GM18519 (cell line): ENCODE results near the gene CYBRD1.
"Not testable (repeated sequence)": the region's sequence is repeated elsewhere in the genome, so short reads cannot be mapped to it uniquely, and the experiment has no call there.

Source experiments
- ATAC-seq: cut with Tn5 transposase; IDR thresholded peaks from one replicate; pipeline ENCODE4 v1.9.1; 2021; ENCODE audit warnings: mild to moderate bottlenecking, moderate library complexity; ENCODE audit not compliant: unreplicated experiment, low FRiP score

The CYBRD1 gene, protein sequence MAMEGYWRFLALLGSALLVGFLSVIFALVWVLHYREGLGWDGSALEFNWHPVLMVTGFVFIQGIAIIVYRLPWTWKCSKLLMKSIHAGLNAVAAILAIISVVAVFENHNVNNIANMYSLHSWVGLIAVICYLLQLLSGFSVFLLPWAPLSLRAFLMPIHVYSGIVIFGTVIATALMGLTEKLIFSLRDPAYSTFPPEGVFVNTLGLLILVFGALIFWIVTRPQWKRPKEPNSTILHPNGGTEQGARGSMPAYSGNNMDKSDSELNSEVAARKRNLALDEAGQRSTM

GRCh38 chr2:171522052-171522787 is at the start of gene CYBRD1:
TSS of gene CYBRD1 (plus strand) at chr2:171522474. CDS start at chr2:171522546, 72 bp downstream.
- peak; percentile 42 for ATAC-seq

DNA sequence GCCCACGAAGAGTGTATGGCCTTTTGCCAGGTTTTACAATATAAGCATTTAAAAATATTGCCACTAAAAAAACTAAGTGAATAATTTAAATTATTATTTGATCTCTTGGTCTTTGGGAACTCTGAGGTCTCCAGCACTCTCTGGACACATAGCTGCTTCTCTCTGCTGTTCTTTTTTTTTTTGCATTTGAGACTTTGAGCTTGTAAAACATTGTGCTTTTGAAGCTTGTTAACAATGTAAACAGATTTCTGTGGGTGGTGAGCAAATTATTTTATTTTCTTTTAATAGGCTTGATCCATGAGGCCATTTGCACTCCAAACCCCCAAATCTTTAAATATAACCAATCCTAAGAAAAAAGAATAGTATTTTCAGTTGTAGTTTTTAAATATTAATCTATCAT is 46.3 kb upstream of the CYBRD1 start:
- ATAC-seq: no peak

GRCh38 chr2:171478345-171478744 is 43.9 kb upstream of the CYBRD1 start:
- no peak for ATAC-seq

- peak; percentile 65 for ATAC-seq
These were observed 43.0 kb upstream of the CYBRD1 start for GRCh38 chr2:171479154-171479814.

GRCh38 chr2:171480908-171481307 is 41.4 kb upstream of the CYBRD1 start:
- no peak for ATAC-seq

DNA sequence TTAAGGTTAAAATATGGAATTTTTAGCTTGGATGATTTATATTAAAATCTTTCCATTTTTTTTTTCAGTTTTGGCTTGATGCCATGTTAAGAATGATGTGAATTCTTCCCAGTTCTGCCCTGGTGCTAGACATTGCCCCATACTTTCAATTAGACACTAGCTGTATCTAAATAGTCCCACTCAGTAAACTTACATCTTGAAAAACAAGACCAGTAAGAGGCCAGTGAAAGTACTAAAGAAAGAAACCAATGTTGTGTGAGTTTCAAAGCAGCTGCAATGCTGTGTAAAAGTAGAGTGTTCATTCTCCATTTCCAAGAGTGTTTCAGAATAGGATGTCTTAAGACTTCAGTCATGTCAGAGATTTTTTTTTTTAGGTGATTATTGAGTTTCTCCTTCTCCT is 40.0 kb upstream of the CYBRD1 start:
- no peak for ATAC-seq

DNA sequence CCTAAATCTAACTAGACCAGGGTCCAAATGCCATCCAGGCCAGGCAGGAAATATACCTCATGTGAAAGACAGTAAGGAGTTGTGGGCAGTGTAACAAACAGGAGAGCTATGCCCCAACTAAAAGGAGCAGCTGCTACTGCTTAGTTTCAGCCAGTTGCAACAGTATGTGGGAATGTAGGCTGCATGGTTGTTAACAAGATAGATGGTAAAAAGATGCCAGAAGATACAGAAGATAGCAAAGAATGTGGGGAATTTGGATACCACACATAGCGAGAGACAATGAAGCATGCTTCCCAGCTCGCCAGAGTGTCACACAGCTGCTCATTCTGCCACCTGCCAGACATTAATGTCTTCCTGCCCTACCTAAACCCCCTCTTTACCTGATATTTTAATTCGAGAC is 39.4 kb upstream of the CYBRD1 start:
- ATAC-seq: no peak

DNA sequence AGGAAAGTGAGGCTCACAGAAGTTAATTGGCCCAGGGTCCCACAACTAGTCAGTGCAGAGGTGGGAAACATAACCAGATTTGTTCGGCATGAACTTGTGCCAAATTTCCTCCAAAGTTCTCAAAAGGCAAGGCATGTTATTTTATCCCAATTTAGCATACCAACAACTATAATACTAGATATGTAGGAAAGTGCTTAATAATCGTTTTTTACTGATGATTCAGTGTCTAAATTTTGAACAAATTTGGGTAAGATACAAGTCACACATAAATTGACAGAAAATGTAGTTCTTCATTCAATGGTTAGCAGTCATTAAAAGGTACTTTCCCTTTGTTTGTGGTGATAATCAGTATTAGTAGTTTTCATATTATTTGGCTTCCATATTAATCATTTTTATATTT is 38.5 kb upstream of the CYBRD1 start:
- no peak for ATAC-seq

GRCh38 chr2:171485116-171485515 is 37.2 kb upstream of the CYBRD1 start:
- ATAC-seq: no peak

- ATAC-seq: no peak
These were observed 35.1 kb upstream of the CYBRD1 start for GRCh38 chr2:171487201-171487600.

DNA sequence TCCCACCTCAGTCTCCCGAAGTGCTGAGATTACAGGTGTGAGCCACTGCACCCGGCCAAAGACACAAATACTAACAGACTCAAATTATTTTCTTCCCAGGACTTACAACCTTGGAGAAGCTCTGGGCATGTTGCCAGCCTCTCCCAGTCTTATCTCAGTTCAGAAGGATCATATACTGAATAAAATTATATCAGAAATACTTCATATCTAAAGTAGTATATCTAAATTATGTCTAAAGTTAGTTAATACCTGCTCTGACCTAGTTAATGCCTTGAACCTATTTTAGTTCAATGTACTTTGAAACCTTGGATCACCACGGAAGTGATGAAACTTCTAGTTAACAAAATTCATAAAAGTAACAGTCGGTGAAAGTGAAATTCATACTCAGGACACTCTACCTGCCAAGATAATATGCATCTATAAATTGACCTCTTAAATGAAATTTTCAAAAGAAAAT is 34.4 kb upstream of the CYBRD1 start:
- no peak for ATAC-seq

- ATAC-seq: no peak
These were observed 31.7 kb upstream of the CYBRD1 start for GRCh38 chr2:171490577-171490976.

GRCh38 chr2:171491292-171491691 is 31.0 kb upstream of the CYBRD1 start:
- no peak for ATAC-seq

DNA sequence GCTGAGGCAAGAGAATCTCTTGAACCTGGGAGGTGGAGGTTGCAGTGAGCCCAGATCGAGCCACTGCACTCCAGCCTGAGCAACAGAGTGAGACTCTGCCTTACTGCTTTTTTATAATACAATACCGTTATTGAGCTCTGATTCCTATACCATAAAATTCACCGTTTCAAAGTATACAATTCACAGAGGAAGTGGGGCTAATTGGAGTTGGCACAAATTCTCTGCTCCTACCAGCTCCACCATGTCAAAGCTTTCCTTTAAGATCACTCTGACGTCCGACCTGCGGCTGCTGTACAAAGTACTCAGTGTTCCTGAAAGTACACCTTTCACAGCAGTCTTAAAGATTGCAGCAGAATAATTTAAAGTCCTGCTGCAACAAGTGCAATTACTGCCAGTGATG is 29.6 kb upstream of the CYBRD1 start:
- no peak for ATAC-seq

DNA sequence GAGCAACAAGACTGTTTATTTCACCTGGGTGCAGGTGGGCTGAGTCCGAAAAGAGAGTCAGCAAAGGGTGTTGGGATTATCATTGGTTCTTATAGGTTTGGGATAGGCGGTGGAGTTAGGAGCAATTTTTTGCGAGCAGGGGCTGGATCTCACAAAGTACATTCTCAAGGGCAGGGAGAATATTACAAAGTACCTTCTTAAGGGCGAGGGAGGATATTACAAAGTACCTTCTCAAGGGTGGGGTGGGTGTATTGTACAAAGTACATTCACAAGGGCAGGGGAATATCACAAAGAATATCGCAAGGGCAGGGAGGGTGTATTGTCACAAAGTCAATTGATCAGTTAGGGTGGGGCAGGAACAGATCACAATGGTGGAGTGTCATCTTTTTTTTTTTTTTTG is 24.6 kb upstream of the CYBRD1 start:
- not testable (repeated sequence) for ATAC-seq

DNA sequence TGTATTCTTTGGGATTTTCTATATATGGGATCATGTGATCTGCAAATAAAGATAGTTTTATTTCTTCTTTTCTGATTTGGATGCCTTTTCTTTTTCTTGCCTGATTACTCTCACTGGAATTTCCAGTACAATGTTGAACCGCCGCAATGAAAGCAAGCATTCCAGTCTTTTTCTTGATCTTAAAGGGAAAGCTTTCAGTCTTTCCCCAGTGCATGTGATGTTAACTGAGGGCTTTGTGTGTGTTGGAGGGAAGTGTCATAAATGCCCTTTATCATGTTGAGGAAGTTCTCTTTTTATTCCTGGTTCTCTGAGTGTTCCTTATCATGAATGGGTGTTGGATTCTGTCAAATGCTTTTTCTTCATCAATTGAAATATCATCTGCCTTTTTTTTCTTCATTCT is 16.9 kb upstream of the CYBRD1 start:
- no peak for ATAC-seq

DNA sequence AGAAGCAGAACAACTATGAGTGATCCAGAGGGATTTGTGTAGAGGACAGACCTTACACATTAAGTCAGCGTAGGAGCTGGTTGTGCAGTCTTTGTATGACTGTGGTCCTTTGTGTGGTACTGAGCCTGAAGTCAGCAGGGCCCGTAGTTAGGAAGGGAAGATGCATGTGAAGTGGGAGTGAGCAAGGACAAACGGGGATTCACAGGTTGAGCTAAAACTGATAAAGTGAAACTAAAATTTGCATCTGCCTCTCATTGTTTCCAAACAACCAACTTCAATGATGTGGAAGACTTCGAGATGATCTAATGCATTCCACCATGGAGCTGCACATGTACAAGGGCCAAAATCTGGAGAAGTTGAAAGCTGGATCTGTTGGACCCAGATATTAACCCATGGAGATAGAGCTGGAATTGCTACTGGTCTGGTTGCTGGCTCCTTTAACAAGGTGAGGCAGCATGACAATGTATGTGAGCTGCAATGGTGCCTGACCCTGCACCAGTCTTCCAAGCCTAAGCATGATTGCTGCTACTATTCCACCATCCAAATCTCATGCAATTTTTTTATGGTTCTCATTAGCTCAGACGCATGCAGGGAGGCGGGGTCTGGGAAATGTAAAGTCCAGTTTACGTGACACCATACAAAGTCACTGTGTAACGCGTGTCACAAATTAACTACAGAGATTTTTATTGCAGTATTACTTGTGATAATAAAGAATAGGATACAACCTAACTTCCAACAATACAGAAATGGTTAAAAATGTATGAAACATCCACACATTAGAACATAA is 12.1 kb upstream of the CYBRD1 start:
- peak; percentile 48 for ATAC-seq

- ATAC-seq: no peak
These were observed 10.3 kb upstream of the CYBRD1 start for GRCh38 chr2:171512014-171512413.

DNA sequence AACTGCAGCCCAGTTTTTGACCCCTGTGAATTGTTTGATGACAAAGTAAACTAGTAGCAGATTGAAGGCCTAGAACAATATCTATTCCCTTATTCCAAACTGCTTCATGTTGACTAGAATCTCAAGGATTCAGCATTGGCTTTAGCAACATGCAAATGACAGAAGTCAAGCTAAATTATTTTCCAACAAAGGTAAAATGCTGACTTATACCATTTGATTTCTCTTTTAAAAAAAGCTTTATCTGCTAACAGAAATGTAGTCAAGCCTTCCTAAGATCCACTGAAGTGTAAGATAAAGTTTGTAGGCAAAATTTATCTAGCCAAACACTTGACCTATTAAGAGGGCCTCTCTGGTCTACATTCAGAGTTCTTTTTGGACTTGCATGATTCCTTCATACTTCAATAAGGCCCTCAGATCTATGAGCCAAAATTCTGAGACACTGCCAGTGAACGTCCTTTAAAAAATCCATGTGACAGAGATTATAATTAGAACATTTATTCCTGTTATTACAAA is 9.5 kb upstream of the CYBRD1 start:
- ATAC-seq: no peak

GRCh38 chr2:171513719-171514160 is 8.5 kb upstream of the CYBRD1 start:
- ATAC-seq: no peak
